ENCODE results near the gene PTPN9.
A peak's percentile ranks its signal among the peaks of the same experiment; 100 is the strongest.

PTPN9 gene

GRCh38 chr15:75452865-75453702, 126.0 kb downstream of the PTPN9 start:
- H2AFZ ChIP-seq (ENCODE audit: low read depth, low read length, severe bottlenecking), result peak overlapping the region; percentile 45
- no peaks in the 10 kb centered on the region for H3K9me2 ChIP-seq (replicated peaks; ENCODE audit: insufficient read depth, low read length)
- no peaks in the 10 kb centered on the region for H3K36me3 ChIP-seq (ENCODE audit: low read length)
- no peak for TF ChIP-seq EZH2phosphoT487 (conservative IDR thresholded peaks at IDR 0.05; ENCODE audit: low read length)
- TF ChIP-seq CTCF (IDR thresholded peaks at IDR 0.05; ENCODE audit: insufficient read depth, low read length, poor library complexity, severe bottlenecking), result peak; percentile 47
- peak overlapping the region; percentile 84 for H3K4me3 ChIP-seq (ENCODE audit: insufficient read depth, low read length, poor library complexity, severe bottlenecking)
- H3K4me2 ChIP-seq (ENCODE audit: low read depth, low read length, poor library complexity, severe bottlenecking), result peak overlapping the region; percentile 96
- peaks cover 15% of the 10 kb centered on the region for H4K20me1 ChIP-seq (ENCODE audit: low read depth, low read length)
- H3K9ac ChIP-seq (ENCODE audit: low read length), result peak overlapping the region; percentile 92
- H3K79me2 ChIP-seq (ENCODE audit: insufficient read depth, low read length), result peaks cover 25% of the 10 kb centered on the region
- no peaks in the 10 kb centered on the region for H3K27me3 ChIP-seq (ENCODE audit: low read length)
- H3K27ac ChIP-seq (ENCODE audit: low read depth, low read length), result peak overlapping the region; percentile 96
- peaks cover 33% of the 10 kb centered on the region for H3F3A ChIP-seq (ENCODE audit: insufficient read depth)
- H3K9me3 ChIP-seq (ENCODE audit: insufficient read depth, low read length), result no peaks in the 10 kb centered on the region

- no peak overlapping the region for H2AFZ ChIP-seq (ENCODE audit: low read depth, low read length, severe bottlenecking)
- H3K79me2 ChIP-seq (ENCODE audit: insufficient read depth, low read length), result peaks cover 32% of the 10 kb centered on the region
These were observed 126.7 kb downstream of the PTPN9 start for GRCh38 chr15:75452364-75452864.

GRCh38 chr15:75451674-75452363, 127.3 kb downstream of the PTPN9 start, which contains the start of gene SIN3A:
Gene SIN3A (minus strand): TSS chr15:75451690. CDS start chr15:75430375, 21,315 bp downstream.
- Histone ChIP-seq H2AFZ (ENCODE audit: low read depth, low read length, severe bottlenecking) (no peak within 1 kb of the TSS), H3K9me3 (ENCODE audit: insufficient read depth, low read length) (no peaks in the 10 kb centered on the region), H3K79me2 (ENCODE audit: insufficient read depth, low read length) (peaks cover 38% of the 10 kb centered on the region), H3K9ac (ENCODE audit: low read length) (peak within 1 kb of the TSS; percentile 92), H3K4me2 (ENCODE audit: low read depth, low read length, poor library complexity, severe bottlenecking) (peak within 1 kb of the TSS; percentile 96), H3K4me3 (ENCODE audit: insufficient read depth, low read length, poor library complexity, severe bottlenecking) (peak within 1 kb of the TSS; percentile 84), H3K36me3 (ENCODE audit: low read length) (no peaks in the 10 kb centered on the region), H4K20me1 (ENCODE audit: low read depth, low read length) (peaks cover 15% of the 10 kb centered on the region), H3K9me2 (replicated peaks; ENCODE audit: insufficient read depth, low read length) (no peaks in the 10 kb centered on the region), H3K27me3 (ENCODE audit: low read length) (no peaks in the 10 kb centered on the region), H3F3A (ENCODE audit: insufficient read depth) (peaks cover 33% of the 10 kb centered on the region), H3K27ac (ENCODE audit: low read depth, low read length) (peak within 1 kb of the TSS; percentile 96)
- TF ChIP-seq CTCF (IDR thresholded peaks at IDR 0.05; ENCODE audit: insufficient read depth, low read length, poor library complexity, severe bottlenecking) (no peak), EZH2phosphoT487 (conservative IDR thresholded peaks at IDR 0.05; ENCODE audit: low read length) (no peak)

More at GRCh38 chr15:75452364-75452864, 126.7 kb downstream of the PTPN9 start:
- peak overlapping the region; percentile 96 for H3K4me2 ChIP-seq (ENCODE audit: low read depth, low read length, poor library complexity, severe bottlenecking)
- no peaks in the 10 kb centered on the region for H3K9me2 ChIP-seq (replicated peaks; ENCODE audit: insufficient read depth, low read length)
- no peaks in the 10 kb centered on the region for H3K36me3 ChIP-seq (ENCODE audit: low read length)
- H3K27me3 ChIP-seq (ENCODE audit: low read length), result no peaks in the 10 kb centered on the region
- no peak for TF ChIP-seq EZH2phosphoT487 (conservative IDR thresholded peaks at IDR 0.05; ENCODE audit: low read length)
- no peak for TF ChIP-seq CTCF (IDR thresholded peaks at IDR 0.05; ENCODE audit: insufficient read depth, low read length, poor library complexity, severe bottlenecking)
- H3K27ac ChIP-seq (ENCODE audit: low read depth, low read length), result peak overlapping the region; percentile 96
- peaks cover 33% of the 10 kb centered on the region for H3F3A ChIP-seq (ENCODE audit: insufficient read depth)
- no peaks in the 10 kb centered on the region for H3K9me3 ChIP-seq (ENCODE audit: insufficient read depth, low read length)
- H3K4me3 ChIP-seq (ENCODE audit: insufficient read depth, low read length, poor library complexity, severe bottlenecking), result peak overlapping the region; percentile 84
- H3K9ac ChIP-seq (ENCODE audit: low read length), result peak overlapping the region; percentile 92
- peaks cover 15% of the 10 kb centered on the region for H4K20me1 ChIP-seq (ENCODE audit: low read depth, low read length)

Measured in SU-DHL-6 (cell line).